ENCODE results near the gene PDE3B. TPM values are rescaled to one million over a fixed set of nuclear protein-coding genes. Genes with fewer than 3 reads are reported as not detected.

Gene PDE3B
- total RNA-seq, 1 donor from 2014 or later, result 4.8 TPM

- TF ChIP-seq, protein P1, sequence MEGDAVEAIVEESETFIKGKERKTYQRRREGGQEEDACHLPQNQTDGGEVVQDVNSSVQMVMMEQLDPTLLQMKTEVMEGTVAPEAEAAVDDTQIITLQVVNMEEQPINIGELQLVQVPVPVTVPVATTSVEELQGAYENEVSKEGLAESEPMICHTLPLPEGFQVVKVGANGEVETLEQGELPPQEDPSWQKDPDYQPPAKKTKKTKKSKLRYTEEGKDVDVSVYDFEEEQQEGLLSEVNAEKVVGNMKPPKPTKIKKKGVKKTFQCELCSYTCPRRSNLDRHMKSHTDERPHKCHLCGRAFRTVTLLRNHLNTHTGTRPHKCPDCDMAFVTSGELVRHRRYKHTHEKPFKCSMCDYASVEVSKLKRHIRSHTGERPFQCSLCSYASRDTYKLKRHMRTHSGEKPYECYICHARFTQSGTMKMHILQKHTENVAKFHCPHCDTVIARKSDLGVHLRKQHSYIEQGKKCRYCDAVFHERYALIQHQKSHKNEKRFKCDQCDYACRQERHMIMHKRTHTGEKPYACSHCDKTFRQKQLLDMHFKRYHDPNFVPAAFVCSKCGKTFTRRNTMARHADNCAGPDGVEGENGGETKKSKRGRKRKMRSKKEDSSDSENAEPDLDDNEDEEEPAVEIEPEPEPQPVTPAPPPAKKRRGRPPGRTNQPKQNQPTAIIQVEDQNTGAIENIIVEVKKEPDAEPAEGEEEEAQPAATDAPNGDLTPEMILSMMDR (conservative IDR thresholded peaks at IDR 0.05; ENCODE audit: low read depth, low read length), result no peak
- no peak overlapping the region for H3K4me3 ChIP-seq (ENCODE audit: low read depth, low read length)
- DNase-seq (ENCODE audit: low read depth), result no peak
Observed at GRCh38 chr11:14668731-14669301, 25.2 kb downstream of the PDE3B start.

DNA sequence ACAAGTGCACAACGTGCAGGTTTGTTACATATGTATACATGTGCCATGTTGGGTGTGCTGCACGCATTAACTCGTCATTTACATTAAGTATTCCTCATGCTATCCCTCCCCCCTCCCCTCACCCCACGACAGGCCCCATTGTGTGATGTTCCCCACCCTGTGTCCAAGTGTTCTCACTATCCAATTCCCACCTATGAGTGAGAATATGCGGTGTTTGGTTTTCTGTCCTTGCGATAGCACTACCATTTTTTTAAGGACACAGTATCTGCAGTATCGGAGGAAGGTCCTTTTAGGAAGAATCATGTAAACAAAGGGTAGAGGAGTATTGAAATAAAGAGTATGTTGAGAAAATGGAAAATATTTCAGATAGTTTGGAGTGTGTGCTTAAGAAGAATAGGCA, 25.9 kb downstream of the PDE3B start:
- H3K4me3 ChIP-seq (ENCODE audit: low read depth, low read length), result no peak overlapping the region

GRCh38 chr11:14669958-14670357, 26.4 kb downstream of the PDE3B start:
- H3K4me3 ChIP-seq (ENCODE audit: low read depth, low read length), result no peak overlapping the region
- DNase-seq (ENCODE audit: low read depth), result no peak
- TF ChIP-seq, protein P1 (conservative IDR thresholded peaks at IDR 0.05; ENCODE audit: low read depth, low read length), result no peak

More for the DNA sequence above, 25.9 kb downstream of the PDE3B start:
- DNase-seq (ENCODE audit: low read depth), result no peak
- TF ChIP-seq, protein P1 (conservative IDR thresholded peaks at IDR 0.05; ENCODE audit: low read depth, low read length), result no peak

DNA sequence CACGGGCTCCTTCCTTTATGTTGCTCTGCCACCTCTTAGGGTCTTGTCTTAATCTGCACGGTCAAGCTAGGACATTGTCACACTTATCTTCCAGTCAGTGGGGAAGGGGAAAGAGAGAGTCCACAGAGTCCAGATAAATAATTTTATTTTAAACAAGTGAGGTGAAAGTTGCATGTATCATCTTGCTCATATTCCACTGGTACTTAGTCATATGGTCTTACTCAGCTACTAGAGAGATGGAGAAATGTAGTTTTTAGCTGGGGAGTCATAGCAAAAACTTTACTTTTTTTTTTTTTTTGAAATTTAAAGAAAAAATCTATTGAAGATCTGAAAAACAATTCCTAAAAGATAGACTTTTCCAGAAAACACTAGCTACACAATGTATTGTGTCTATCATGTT, 29.0 kb downstream of the PDE3B start:
- H3K4me3 ChIP-seq (ENCODE audit: low read depth, low read length), result no peak overlapping the region
- TF ChIP-seq, protein P1 (conservative IDR thresholded peaks at IDR 0.05; ENCODE audit: low read depth, low read length), result no peak
- DNase-seq (ENCODE audit: low read depth), result no peak

GRCh38 chr11:14673421-14673820, 29.8 kb downstream of the PDE3B start:
- DNase-seq (ENCODE audit: low read depth), result no peak
- H3K4me3 ChIP-seq (ENCODE audit: low read depth, low read length), result no peak overlapping the region
- TF ChIP-seq, protein P1 (conservative IDR thresholded peaks at IDR 0.05; ENCODE audit: low read depth, low read length), result no peak

DNA sequence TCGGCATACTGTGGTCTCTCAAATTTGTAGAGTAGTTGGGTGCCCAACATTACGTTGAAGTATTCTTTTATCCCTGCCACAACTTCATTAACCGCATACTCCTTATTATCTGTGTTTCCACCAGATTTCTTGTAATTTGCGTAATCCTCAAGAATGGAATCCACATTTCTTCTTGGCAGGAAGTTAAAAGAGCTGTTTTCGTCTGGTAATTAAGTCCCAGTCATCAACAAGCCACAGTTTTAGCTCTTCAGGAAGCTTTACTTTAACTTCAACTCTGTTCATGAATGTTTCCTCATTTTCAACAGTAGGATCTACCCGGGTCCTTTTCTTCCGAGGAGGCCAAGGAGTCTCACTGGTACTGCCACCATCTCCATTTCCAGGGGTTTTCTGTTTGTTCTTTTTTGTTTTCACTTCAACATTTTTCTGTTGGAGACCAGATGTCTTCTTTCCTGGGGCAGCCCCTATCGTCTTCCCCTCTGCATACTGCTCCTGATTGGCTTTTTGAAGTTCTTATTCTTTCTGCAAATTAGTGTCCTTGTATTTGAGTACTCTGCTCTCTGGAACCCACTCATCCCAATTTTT, 30.3 kb downstream of the PDE3B start:
- TF ChIP-seq, protein P1 (conservative IDR thresholded peaks at IDR 0.05; ENCODE audit: low read depth, low read length), result no peak
- DNase-seq (ENCODE audit: low read depth), result no peak
- H3K4me3 ChIP-seq (ENCODE audit: low read depth, low read length), result no peak overlapping the region

DNA sequence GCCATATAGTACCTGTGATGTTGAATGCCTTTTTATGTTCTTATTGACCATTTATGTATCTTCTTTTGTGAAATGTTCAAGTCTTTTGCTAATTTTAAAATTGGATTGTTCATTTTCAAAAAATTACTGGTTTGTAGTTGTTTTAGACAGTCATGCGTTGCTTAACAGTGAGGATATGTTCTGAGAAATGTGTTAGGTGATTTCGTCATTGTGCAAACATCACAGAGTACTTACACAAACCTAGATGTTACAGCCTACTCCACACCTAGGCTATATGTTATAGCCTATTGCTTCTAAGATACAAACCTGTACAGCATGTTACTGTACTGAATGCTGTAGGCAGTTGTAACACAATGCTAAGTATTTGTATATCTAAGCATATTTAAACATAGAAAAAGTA, 32.5 kb downstream of the PDE3B start:
- TF ChIP-seq, protein P1 (conservative IDR thresholded peaks at IDR 0.05; ENCODE audit: low read depth, low read length), result no peak
- DNase-seq (ENCODE audit: low read depth), result no peak
- no peak overlapping the region for H3K4me3 ChIP-seq (ENCODE audit: low read depth, low read length)
